Activated CD4-positive, alpha-beta T cell treated with anti-CD3 and anti-CD28 coated beads, Interleukin-2, amount 10 ng/mL, durations not matched to agents 7 days and 5 days (primary cell): ENCODE measurements around the gene FBXW8. TPM values are rescaled to one million over a fixed set of nuclear protein-coding genes. Genes with fewer than 3 reads are reported as not detected.

ENCODE experiments used
- CTCF ChIA-PET: fragments of 350-600 bp; sonication (Branson Sonifier 250); formaldehyde crosslinking; loops from one replicate; lab custom pipeline; 2021; ENCODE audit warnings: antibody characterized with exemption; lab: Charles Lee
- POLR2A ChIA-PET: fragments of 350-600 bp; sonication (Branson Sonifier 250); formaldehyde crosslinking; loops from one replicate; lab custom pipeline; 2021; ENCODE audit warnings: antibody characterized with exemption; lab: Charles Lee
- DNase-seq: peaks from one replicate; pipeline ENCODE4 v3.0.0-alpha.2; 2020
- H3K27ac Mint-ChIP-seq: one replicate; pipeline ENCODE4 v1.8.0; 2021; ENCODE audit warnings: mild to moderate bottlenecking, moderate library complexity, mixed read lengths
- H3K27me3 Mint-ChIP-seq: one replicate; pipeline ENCODE4 v1.8.0; 2021; ENCODE audit warnings: mixed read lengths
- H3K36me3 Mint-ChIP-seq: one replicate; pipeline ENCODE4 v1.8.0; 2021; ENCODE audit warnings: low read depth, mixed read lengths
- H3K4me1 Mint-ChIP-seq: one replicate; pipeline ENCODE4 v1.8.0; 2021; ENCODE audit warnings: mixed read lengths
- H3K4me3 Mint-ChIP-seq: one replicate; pipeline ENCODE4 v1.8.0; 2021; ENCODE audit warnings: mild to moderate bottlenecking, moderate library complexity, mixed read lengths
- H3K9me3 Mint-ChIP-seq: one replicate; pipeline ENCODE4 v1.8.0; 2021; ENCODE audit warnings: mixed read lengths
- total RNA-seq, 2 experiments: library from RNA; stranded (reverse); gene quantifications; one replicate each; pipeline ENCODE4 v1.2.3, GENCODE V29; 2021

The FBXW8 gene
- total RNA-seq, 2 experiments from 2014 or later = 12.5 to 13.2 TPM

DNA sequence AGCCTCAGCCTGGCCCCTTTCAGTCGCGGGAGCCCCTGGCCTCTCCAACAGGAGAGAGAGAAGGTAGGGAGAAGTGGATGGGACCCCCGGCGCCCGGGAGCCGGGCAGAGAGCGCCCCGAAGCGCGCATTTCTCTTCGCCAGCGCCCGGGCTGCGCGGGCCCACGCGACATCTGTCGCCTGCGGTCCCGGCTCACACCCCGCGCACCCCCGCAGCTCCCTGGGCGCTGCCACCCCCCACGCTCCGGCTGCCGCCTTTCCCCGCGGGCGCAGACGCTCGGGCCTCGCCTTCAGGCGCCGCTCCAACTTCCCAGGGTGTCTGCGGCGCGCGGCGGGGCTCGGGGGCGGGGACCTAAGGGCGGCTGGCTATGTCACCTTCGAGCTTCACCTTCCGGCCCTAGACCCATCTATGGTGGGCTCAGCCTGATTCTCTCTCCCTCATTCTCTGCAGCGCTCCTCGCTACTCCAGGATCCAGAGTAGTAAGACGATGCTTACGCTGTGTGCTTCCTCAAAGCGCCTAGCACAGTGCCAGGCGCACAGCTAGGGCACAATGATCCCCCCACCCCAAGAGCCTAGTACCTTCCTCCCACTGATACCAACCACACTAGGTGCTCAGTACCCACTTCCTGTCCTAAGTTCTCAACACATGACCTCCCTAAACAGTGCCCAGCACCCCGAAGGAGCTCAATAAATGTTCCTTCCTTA lies 31.1 kb upstream of the FBXW8 start:
- H3K4me3 Mint-ChIP-seq = peak overlapping the region; percentile 78
- POLR2A ChIA-PET = no interaction called here
- peaks cover 35% of the 10 kb centered on the region for H3K4me1 Mint-ChIP-seq
- H3K27me3 Mint-ChIP-seq = peaks cover 84% of the 10 kb centered on the region
- H3K36me3 Mint-ChIP-seq = peaks cover 2% of the 10 kb centered on the region
- CTCF ChIA-PET = interaction anchor here (0.9 to 1.9 kb wide), 2 partner anchors 10 to 16 kb away, joined by 3 to 7 read pairs; no protein-coding TSS in a partner anchor
- no peak overlapping the region for H3K27ac Mint-ChIP-seq
- no peak for DNase-seq
- peaks cover 2% of the 10 kb centered on the region for H3K9me3 Mint-ChIP-seq

DNA sequence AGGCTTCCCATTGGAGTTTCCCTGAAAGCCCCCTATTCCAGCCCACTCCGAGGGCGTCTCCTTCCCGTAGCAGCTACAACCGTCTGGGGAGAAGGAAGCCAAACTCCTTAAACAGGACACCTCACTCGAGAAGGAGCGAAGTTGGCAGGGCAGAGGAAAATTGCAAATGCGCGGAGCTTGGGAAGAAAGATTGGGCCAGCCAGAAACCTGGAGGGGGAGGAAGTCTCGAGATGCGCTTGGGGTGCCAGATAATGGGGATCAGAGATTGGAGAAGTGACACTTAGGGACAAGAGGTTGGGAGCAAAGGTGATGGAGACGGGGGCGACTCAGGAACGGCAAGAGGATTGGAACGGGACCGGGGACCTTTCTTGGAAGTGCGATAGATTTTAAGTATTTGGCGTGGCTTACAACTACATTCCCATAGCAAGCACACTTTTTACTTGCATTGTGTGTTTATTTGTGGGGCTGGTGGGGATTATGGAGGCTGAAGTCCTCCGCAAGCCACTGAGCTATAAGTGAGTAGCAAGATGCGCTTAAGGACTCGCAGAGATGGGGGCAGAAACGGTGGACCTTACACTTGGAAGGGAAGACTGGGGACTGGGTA lies 30.4 kb upstream of the FBXW8 start:
- Mint-ChIP-seq H3K27ac (peak overlapping the region; percentile 68), H3K9me3 (no peaks in the 10 kb centered on the region), H3K36me3 (peaks cover 2% of the 10 kb centered on the region), H3K4me1 (peaks cover 35% of the 10 kb centered on the region), H3K4me3 (peak overlapping the region; percentile 78), H3K27me3 (peaks cover 82% of the 10 kb centered on the region)
- ChIA-PET POLR2A (no interaction called here), CTCF (interaction anchor here (0.9 to 1.9 kb wide), 3 partner anchors 11 to 16 kb away, joined by 3 to 7 read pairs (median 3); no protein-coding TSS in a partner anchor)
- DNase-seq = no peak

DNA sequence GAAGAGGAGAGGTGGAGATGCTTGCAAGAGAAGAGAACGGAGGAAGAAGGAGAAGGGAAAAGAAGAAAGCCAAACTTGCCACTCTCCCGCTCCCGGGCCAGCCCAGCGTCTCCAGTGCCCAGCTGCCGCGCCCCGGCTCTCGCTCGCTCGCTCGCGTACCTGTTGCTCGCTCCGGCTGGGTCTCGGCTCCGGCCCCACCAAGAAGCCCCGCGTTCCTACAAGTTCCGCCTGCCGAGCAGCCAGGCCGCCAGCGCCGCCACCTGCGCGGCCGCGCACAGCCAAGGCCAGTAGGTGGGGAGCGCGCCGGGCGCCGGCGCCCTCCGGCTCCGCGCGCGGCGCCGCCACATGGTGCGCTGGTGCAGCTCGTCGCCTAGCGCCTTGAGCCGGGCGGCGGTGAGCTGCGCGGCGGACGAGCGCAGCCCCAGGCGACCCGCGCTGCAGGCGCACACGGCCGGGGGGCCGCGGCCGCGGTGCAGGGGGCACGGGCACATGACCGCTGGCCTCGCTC lies 29.9 kb upstream of the FBXW8 start:
- H3K9me3 Mint-ChIP-seq = no peaks in the 10 kb centered on the region
- ChIA-PET POLR2A (no interaction called here), CTCF (interaction anchor here (0.9 to 1.9 kb wide), 3 partner anchors 11 to 24 kb away, joined by 3 to 7 read pairs (median 3); no protein-coding TSS in a partner anchor)
- peaks cover 2% of the 10 kb centered on the region for H3K36me3 Mint-ChIP-seq
- H3K4me1 Mint-ChIP-seq = peaks cover 35% of the 10 kb centered on the region
- peak overlapping the region; percentile 78 for H3K4me3 Mint-ChIP-seq
- DNase-seq = peak; percentile 31
- H3K27me3 Mint-ChIP-seq = peaks cover 78% of the 10 kb centered on the region
- H3K27ac Mint-ChIP-seq = peak overlapping the region; percentile 68

DNA sequence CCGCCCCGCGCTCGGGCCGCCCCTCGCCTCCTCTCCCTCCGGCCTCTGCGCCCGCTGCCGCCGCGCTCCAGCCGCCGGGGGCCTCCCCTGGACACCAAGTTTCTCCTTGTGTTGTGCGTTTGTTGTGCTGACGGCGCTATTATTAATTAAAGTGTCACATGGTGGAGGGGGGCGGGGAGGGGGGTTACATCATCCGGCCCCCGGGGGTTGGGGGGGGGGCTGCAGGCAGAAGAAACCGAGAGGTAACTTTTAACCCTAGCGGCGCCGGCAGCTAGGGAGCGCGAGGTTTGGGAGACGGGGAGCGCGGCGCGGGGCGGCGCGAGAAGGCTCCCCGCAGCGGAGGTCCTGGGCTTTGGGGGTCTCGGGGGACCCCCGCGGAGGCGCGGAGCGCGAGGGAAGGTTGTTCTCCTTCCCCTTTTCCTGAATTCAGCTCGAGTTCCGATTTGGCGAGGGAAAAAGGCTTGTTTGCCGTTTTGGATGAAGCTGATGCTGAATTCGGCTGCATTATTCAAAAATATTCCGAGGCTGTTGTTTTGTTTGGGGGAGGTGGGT lies 29.3 kb upstream of the FBXW8 start, which contains the start of gene HRK:
Gene HRK, minus strand, starts transcription at position 117 of the 552 bp plus-strand sequence. CDS start 134 bp downstream, outside the sequence.
- peak within 1 kb of the TSS; percentile 78 for H3K4me3 Mint-ChIP-seq
- no peak for DNase-seq
- ChIA-PET CTCF (interaction anchor here (0.9 to 1.4 kb wide), 2 partner anchors 15 to 24 kb away, joined by 3 read pairs; no protein-coding TSS in a partner anchor), POLR2A (no interaction called here)
- peaks cover 35% of the 10 kb centered on the region for H3K4me1 Mint-ChIP-seq
- H3K9me3 Mint-ChIP-seq = no peaks in the 10 kb centered on the region
- peaks cover 2% of the 10 kb centered on the region for H3K36me3 Mint-ChIP-seq
- H3K27ac Mint-ChIP-seq = peak within 1 kb of the TSS; percentile 68
- H3K27me3 Mint-ChIP-seq = peaks cover 73% of the 10 kb centered on the region

DNA sequence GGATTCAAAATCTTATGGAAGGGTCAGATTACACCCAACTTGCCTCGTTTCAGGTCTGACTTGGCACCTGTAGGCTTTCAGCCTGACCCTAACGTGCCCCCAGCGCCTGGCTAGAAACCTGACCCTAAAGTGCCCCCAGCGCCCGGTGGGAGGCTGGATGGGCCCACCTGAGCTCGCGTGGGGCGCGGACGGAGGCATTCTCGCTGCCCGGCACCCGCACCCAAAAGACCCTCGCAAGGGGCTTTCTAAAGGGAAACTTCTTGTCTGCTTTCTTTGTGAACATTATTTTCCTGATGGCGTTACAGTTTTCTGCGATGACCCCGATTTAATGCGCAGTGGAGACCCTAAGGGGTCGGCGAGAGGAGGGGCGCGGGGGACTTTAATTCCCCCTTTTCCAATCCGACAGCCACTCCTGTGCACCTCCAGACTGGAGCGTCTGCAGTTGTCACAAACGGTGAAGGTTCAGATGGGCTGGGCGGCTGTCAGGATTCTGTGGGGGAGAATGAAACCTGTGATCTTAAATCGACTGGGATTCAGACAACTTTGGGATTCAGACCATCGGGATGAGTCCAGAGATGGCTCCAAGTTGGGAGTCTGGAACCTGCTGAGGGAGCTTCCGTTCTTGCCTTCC lies 28.8 kb upstream of the FBXW8 start:
- ChIA-PET POLR2A (no interaction called here), CTCF (interaction anchor here (0.5 to 1.1 kb wide), 3 partner anchors 15 to 23 kb away, joined by 3 read pairs; no protein-coding TSS in a partner anchor)
- Mint-ChIP-seq H3K4me3 (peak overlapping the region; percentile 38), H3K4me1 (peaks cover 35% of the 10 kb centered on the region), H3K27me3 (peaks cover 70% of the 10 kb centered on the region), H3K36me3 (peaks cover 2% of the 10 kb centered on the region), H3K9me3 (no peaks in the 10 kb centered on the region), H3K27ac (no peak overlapping the region)
- no peak for DNase-seq

DNA sequence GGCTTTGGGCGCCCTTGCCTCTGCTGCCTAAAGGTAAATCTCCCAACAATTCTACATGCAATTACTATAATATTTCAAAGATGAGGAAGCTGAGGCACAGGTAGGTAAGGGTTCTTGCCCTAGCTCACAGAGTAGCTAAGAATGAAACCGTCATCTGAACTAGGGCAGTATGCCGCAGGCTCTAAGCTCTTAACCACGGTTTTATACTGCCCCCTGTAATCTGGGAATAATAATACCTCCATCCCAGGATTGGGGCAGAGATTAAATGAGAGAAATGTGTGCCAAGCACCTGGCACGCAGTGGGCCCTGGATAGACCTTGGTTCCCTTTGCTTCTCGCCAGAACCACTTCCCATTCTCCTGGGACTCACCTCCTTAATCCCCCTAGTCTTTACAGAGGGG lies 28.0 kb upstream of the FBXW8 start:
- POLR2A ChIA-PET = no interaction called here

DNA sequence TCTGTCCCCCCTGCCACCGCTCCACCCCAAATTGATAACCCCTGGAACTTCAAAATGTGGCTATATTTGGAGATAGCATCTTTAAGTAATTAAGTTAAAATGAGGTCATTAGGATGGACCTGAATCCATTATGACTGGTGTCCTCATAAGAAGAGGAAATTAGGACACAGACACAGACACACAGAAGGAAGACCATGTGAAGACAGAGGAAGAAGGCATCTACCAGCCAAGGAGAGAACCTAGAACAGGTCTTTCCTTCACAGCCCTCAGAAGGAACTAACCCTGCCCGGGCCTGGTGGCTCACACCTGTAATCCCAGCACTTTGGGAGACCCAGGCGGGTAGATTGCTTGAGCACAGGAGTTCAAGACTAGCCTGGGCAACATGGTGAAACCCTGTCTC lies 25.9 kb upstream of the FBXW8 start:
- Mint-ChIP-seq H3K27me3 (peaks cover 57% of the 10 kb centered on the region), H3K4me3 (no peak overlapping the region), H3K4me1 (peaks cover 20% of the 10 kb centered on the region), H3K36me3 (no peaks in the 10 kb centered on the region), H3K27ac (no peak overlapping the region), H3K9me3 (no peaks in the 10 kb centered on the region)
- POLR2A ChIA-PET = no interaction called here
- CTCF ChIA-PET = interaction anchor here (0.6 kb wide), 1 partner anchor 151 kb away, joined by 3 read pairs; no protein-coding TSS in a partner anchor
- DNase-seq = no peak

More for the DNA sequence above, 28.0 kb upstream of the FBXW8 start:
- Mint-ChIP-seq H3K4me1 (peaks cover 35% of the 10 kb centered on the region), H3K27ac (no peak overlapping the region), H3K9me3 (no peaks in the 10 kb centered on the region), H3K36me3 (peaks cover 2% of the 10 kb centered on the region), H3K27me3 (peaks cover 70% of the 10 kb centered on the region), H3K4me3 (no peak overlapping the region)
- CTCF ChIA-PET = interaction anchor here (0.5 to 1.1 kb wide), 3 partner anchors 16 to 31 kb away, joined by 3 to 4 read pairs (median 3); no protein-coding TSS in a partner anchor
- no peak for DNase-seq

DNA sequence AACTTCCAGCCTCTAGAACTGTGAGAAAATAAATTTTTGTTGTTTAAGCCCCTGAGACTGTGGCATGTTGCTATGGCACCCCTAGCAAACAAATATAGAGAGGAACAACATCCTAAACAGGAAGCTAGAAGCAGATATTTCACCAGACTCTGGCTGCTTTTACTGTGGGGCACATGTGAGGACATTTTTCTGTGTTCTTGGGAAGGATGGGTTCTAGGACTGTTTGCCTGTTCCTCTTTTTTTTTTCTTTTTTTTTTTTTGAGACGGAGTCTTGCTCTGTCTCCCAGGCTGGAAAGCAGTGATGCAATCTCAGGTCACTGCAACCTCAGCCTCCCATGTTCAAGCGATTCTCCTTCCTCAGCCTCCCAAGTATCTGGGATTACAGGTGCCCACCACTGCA lies 25.3 kb upstream of the FBXW8 start:
- no peak for DNase-seq
- Mint-ChIP-seq H3K27me3 (peaks cover 50% of the 10 kb centered on the region), H3K4me1 (peaks cover 14% of the 10 kb centered on the region), H3K27ac (no peak overlapping the region), H3K4me3 (no peak overlapping the region), H3K36me3 (no peaks in the 10 kb centered on the region), H3K9me3 (no peaks in the 10 kb centered on the region)
- ChIA-PET CTCF (interaction anchor here (0.6 kb wide), 1 partner anchor 150 kb away, joined by 3 read pairs; no protein-coding TSS in a partner anchor), POLR2A (no interaction called here)

DNA sequence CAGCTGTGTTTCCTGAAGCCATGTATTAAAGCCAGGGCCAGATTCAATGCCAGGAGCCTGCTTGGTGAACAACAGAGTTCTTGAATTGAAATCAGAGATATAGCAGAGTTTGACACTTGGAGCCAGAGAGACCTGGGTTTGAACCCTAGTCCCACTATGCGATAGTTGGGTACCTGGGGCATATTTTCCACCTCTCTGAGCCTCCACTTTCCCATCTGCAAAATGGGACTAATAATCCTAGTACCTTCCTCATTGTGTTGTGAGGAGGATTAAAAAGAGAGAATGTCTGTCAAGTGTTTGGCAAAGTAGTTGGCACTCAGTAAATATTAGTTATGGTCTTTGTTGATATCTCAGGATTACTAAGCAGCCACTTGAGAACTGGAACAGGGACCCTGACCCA lies 23.5 kb upstream of the FBXW8 start:
- peaks cover 45% of the 10 kb centered on the region for H3K27me3 Mint-ChIP-seq
- H3K9me3 Mint-ChIP-seq = peaks cover 3% of the 10 kb centered on the region

DNA sequence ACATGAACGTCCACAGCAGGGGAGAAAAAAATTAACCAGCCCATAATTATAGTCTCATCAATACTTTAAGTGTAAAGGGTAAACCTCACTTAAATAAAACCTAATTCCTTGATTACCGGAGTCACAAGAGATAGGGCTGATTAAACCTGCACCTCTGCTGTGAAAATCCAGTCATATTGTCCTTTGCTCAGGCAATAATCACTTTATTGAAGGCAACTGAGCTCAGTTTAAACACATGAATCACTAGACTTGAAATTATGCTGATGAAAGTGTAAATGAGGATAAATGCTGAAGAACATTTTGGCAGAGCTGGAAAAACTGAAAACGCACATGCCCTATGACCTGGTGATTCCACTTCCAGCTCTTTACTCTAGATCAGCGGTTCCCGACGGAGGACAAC lies 22.9 kb upstream of the FBXW8 start:
- no peak overlapping the region for H3K27ac Mint-ChIP-seq
- ChIA-PET CTCF (no interaction called here), POLR2A (no interaction called here)
- peaks cover 3% of the 10 kb centered on the region for H3K9me3 Mint-ChIP-seq
- no peaks in the 10 kb centered on the region for H3K36me3 Mint-ChIP-seq
- no peaks in the 10 kb centered on the region for H3K4me1 Mint-ChIP-seq
- no peak for DNase-seq
- H3K4me3 Mint-ChIP-seq = no peak overlapping the region
- H3K27me3 Mint-ChIP-seq = peaks cover 43% of the 10 kb centered on the region

More for the DNA sequence above, 23.5 kb upstream of the FBXW8 start:
- POLR2A ChIA-PET = no interaction called here
- H3K27ac Mint-ChIP-seq = no peak overlapping the region
- no peak overlapping the region for H3K4me3 Mint-ChIP-seq
- peaks cover 5% of the 10 kb centered on the region for H3K4me1 Mint-ChIP-seq
- CTCF ChIA-PET = no interaction called here
- no peak for DNase-seq
- H3K36me3 Mint-ChIP-seq = no peaks in the 10 kb centered on the region

DNA sequence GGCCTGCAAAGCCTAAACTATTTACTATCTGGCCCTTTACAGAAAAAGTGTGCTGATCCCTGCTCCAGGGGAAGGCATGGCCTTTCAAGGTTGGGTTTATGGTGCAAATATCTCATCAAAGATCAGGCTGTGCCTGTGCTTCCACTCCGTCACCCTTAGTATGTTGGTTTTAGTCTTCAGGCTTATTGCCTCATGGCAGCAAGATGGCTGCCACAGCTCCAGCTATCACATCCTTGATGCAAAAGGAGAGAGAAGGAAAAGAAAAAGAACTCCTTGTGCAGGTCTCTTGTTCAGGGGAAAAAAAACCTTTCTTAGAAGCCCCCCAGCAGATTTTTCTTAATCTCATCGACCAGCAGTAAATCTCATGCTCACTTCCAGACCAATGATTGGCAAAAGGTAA lies 20.4 kb upstream of the FBXW8 start:
- ChIA-PET POLR2A (no interaction called here), CTCF (no interaction called here)
- H3K4me3 Mint-ChIP-seq = no peak overlapping the region
- peaks cover 3% of the 10 kb centered on the region for H3K9me3 Mint-ChIP-seq
- no peaks in the 10 kb centered on the region for H3K4me1 Mint-ChIP-seq
- peaks cover 32% of the 10 kb centered on the region for H3K27me3 Mint-ChIP-seq
- DNase-seq = no peak
- H3K36me3 Mint-ChIP-seq = no peaks in the 10 kb centered on the region
- no peak overlapping the region for H3K27ac Mint-ChIP-seq

DNA sequence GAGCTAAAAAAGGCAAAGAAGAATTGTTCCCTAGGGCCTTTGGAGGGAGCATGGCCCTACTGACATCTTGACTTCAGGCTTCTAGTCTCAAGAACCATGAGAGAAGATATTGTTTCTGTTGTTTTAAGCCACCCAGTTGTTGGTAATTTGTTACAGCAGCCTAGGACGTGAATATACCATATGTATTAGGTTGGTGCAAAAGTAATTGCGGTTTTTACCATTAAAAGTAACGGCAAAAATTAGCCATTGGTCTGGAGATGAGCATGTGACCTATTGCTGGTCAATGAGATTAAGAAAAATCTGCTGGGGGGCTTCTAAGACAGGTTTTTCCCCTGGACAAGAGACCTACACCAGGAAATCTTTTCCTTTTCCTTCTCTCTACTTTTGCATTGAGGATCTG lies 19.7 kb upstream of the FBXW8 start:
- CTCF ChIA-PET = no interaction called here
- Mint-ChIP-seq H3K36me3 (no peaks in the 10 kb centered on the region), H3K4me1 (no peaks in the 10 kb centered on the region), H3K27ac (no peak overlapping the region), H3K4me3 (no peak overlapping the region), H3K9me3 (peaks cover 3% of the 10 kb centered on the region), H3K27me3 (peaks cover 32% of the 10 kb centered on the region)
- POLR2A ChIA-PET = no interaction called here
- no peak for DNase-seq
